Upper lobe of left lung (tissue), 6 donors: Measurements from ENCODE around the gene TMPRSS12. TPM values are rescaled to one million over a fixed set of nuclear protein-coding genes. Genes with fewer than 3 reads are reported as not detected.
A peak's percentile ranks its signal among the peaks of the same experiment; 100 is the strongest.
"Not testable (repeated sequence)": the region's sequence is repeated elsewhere in the genome, so short reads cannot be mapped to it uniquely, and the experiment has no call there.

Experiments used
- ATAC-seq, 2 donors: fragments of 200-7000 bp; cut with Tn5 transposase; one replicate each; pipeline ENCODE4 v1.9.1; 2022; ENCODE audit warnings: mild to moderate bottlenecking in 2 of 2, moderate library complexity in 2 of 2; ENCODE audit not compliant: low FRiP score in 2 of 2
- DNase-seq, 2 donors: peaks; one replicate each; pipeline ENCODE4 v3.0.0-alpha.2; 2019 to 2020
- H3K27ac ChIP-seq, 4 donors: fragments of 200-600 bp; sonication (generic); one replicate each; pipeline ENCODE4 v1.5.1; 2016 to 2019
- H3K27me3 ChIP-seq, 4 donors: fragments of 200-600 bp; sonication (generic); one replicate each; pipeline ENCODE4 v1.5.1; 2017 to 2019
- H3K36me3 ChIP-seq, 4 donors: fragments of 200-600 bp; sonication (generic); one replicate each; pipeline ENCODE4 v1.5.1; 2016 to 2019
- H3K4me1 ChIP-seq, 4 donors: fragments of 200-600 bp; sonication (generic); one replicate each; pipeline ENCODE4 v1.5.1; 2018 to 2019
- H3K4me3 ChIP-seq, 4 donors: fragments of 200-600 bp; sonication (generic); one replicate each; pipeline ENCODE4 v1.5.1; 2017 to 2019; ENCODE audit warnings: mild to moderate bottlenecking in 2 of 4, moderate library complexity in 1 of 4
- H3K9me3 ChIP-seq, 4 donors: fragments of 200-600 bp; sonication (generic); one replicate each; pipeline ENCODE4 v1.5.1; 2018 to 2019
- CTCF ChIP-seq, 6 experiments: fragments of 450-650 bp in 4 of 6; fragments of 200-600 bp in 2 of 6; sonication (generic) in 2 of 6; IDR thresholded peaks; one replicate each; pipeline ENCODE4 v1.5.1; 2016 to 2019; ENCODE audit warnings: antibody characterized with exemption in 6 of 6
- EP300 ChIP-seq, 4 donors: sonication (generic); formaldehyde crosslinking; IDR thresholded peaks; one replicate each; pipeline ENCODE4 v1.5.1; 2017; ENCODE audit warnings: antibody characterized with exemption in 4 of 4, control low read depth in 2 of 4
- POLR2A ChIP-seq, 4 donors: fragments of 450-650 bp; IDR thresholded peaks; one replicate each; pipeline ENCODE4 v1.5.1; 2016 to 2017; ENCODE audit warnings: antibody characterized with exemption in 4 of 4, mild to moderate bottlenecking in 2 of 4
- POLR2AphosphoS5 ChIP-seq, 2 donors: sonication (generic); formaldehyde crosslinking; IDR thresholded peaks; one replicate each; pipeline ENCODE4 v1.5.1; 2017; ENCODE audit warnings: antibody characterized with exemption in 2 of 2
- WGBS, 2 donors: methylation state at CpG; one replicate each; pipeline ENCODE4 v1.1.5; 2017 to 2018; 5-methylcytosine and 5-hydroxymethylcytosine counted together
- total RNA-seq, 6 donors: library from RNA; depleted of rRNA in 4 of 6; stranded (reverse); fragments of >200 nt in 4 of 6; gene quantifications; one replicate each; pipeline versions ENCODE4 v1.1.0 to v1.2.1, GENCODE V29; 2016 to 2021
- donor health status: DM: no; HTN: no; CAD: no; lungs with moderate emphysema.
- donor health status: DM: no; HTN: yes; CAD: no; lungs with severe emphysema.

TMPRSS12 gene
- total RNA-seq, 6 donors from 2014 or later, result not detected

GRCh38 chr12:50925920-50926319 lies 83.2 kb downstream of the TMPRSS12 start:
- ATAC-seq (no peak), DNase-seq (no peak)
- Histone ChIP-seq H3K4me1 (peaks cover 23 to 57% (median 32%) of the 10 kb centered on the region in 4 donors), H3K27me3 (no peaks in the 10 kb centered on the region), H3K36me3 (peaks cover 7 to 13% (median 9%) of the 10 kb centered on the region in 4 donors), H3K9me3 (no peaks in the 10 kb centered on the region), H3K27ac (peak overlapping the region; percentile 83 to 89 (median 86)), H3K4me3 (peak overlapping the region; percentile 63 to 83 (median 70))
- TF ChIP-seq EP300 (IDR thresholded peaks at IDR 0.05) (no peak), CTCF (IDR thresholded peaks at IDR 0.05) (no peak), POLR2AphosphoS5 (IDR thresholded peaks at IDR 0.05) (no peak), POLR2A (IDR thresholded peaks at IDR 0.05) (no peak)
- WGBS, 2 donors, result 33 to 40% methylated on average over 1 of the region's 1 CpG

DNA sequence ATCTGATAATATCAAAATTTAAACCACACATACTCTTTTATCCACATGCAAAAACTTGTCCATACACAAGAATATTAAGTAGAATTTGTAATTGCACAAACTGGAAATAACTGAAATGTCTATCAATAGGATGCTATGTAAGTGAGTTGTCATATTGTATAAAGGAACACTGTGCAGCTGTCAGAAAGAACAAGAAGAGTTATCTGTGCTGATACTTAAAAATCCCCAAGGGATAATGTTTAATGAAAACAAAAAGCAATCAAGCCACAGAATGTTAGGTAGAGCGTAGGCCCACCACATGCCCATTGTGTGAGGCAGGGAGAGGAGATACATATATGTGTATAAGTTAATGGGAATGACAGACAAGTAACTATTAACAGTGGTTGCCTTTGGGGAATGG lies 83.7 kb downstream of the TMPRSS12 start:
- DNase-seq (no peak), ATAC-seq (no peak)
- Histone ChIP-seq H3K27me3 (no peaks in the 10 kb centered on the region), H3K9me3 (no peaks in the 10 kb centered on the region), H3K36me3 (peaks cover 7 to 18% (median 13%) of the 10 kb centered on the region in 4 donors), H3K4me1 (peaks cover 23 to 62% (median 34%) of the 10 kb centered on the region in 4 donors), H3K4me3 (peak overlapping the region; percentile 36 to 83 (median 70)), H3K27ac (peak overlapping the region; percentile 38 to 89 (median 86))
- 24 to 31% methylated on average over 1 of the region's 1 CpG for WGBS, 2 donors
- no peak for TF ChIP-seq POLR2A (IDR thresholded peaks at IDR 0.05)
- TF ChIP-seq POLR2AphosphoS5 (IDR thresholded peaks at IDR 0.05), result no peak
- TF ChIP-seq EP300 (IDR thresholded peaks at IDR 0.05), result no peak
- TF ChIP-seq CTCF (IDR thresholded peaks at IDR 0.05), result no peak

DNA sequence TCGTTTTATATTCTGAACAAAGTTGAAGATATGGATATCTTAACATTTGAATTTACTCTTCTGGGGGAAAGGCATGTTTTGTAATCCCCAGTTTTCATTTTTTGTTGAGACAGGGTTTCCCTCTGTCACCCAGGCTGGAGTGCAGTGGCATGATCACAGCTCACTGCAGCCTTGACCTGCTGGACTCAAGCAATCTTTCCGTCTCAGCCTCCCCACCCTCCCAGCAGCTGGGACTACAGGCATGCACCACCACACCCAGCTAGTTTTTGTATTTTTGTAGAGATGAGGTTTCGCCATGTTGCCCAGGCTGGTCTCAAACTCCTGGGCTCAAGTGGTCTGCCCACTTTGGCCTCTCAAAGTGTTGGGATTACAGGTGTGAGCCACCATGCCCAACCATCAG lies 84.2 kb downstream of the TMPRSS12 start:
- WGBS, 2 donors, result 21 to 23% methylated on average over 3 of the region's 3 CpGs

DNA sequence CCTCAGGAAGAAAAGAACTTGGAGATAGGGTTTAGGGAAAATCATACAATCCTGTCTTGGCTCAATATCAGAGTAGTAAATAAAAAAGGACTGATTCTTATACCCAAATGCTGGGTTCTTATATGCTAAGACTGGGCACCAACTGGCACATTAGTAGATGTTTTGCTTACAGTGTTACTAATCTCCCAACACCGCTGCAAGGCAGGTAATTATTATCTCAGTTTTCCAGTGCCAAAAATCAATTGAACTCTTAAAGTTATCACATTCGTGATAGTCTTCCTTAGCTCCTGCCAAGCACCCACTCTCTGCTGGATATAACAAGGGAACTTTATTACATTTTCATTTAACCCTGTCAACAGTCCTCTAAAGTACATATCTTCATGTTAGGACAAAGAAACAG lies 84.6 kb downstream of the TMPRSS12 start:
- Histone ChIP-seq H3K27ac (peak overlapping the region; percentile 38 to 89 (median 86)), H3K36me3 (peaks cover 7 to 21% (median 16%) of the 10 kb centered on the region in 4 donors), H3K27me3 (no peaks in the 10 kb centered on the region), H3K4me1 (peaks cover 19 to 68% (median 36%) of the 10 kb centered on the region in 4 donors), H3K4me3 (peak overlapping the region; percentile 36 to 83 (median 70)), H3K9me3 (no peaks in the 10 kb centered on the region)
- TF ChIP-seq CTCF (IDR thresholded peaks at IDR 0.05) (no peak), POLR2A (IDR thresholded peaks at IDR 0.05) (no peak), EP300 (IDR thresholded peaks at IDR 0.05) (no peak), POLR2AphosphoS5 (IDR thresholded peaks at IDR 0.05) (no peak)
- DNase-seq, result no peak
- 21 to 33% methylated on average over 2 of the region's 2 CpGs for WGBS, 2 donors
- ATAC-seq, result no peak

More for the DNA sequence above, 84.2 kb downstream of the TMPRSS12 start:
- TF ChIP-seq POLR2A (IDR thresholded peaks at IDR 0.05), result peak in 1 of 4 donors; percentile 13
- not testable (repeated sequence) for ATAC-seq, H3K9me3 ChIP-seq, H3K27me3 ChIP-seq, DNase-seq
- peak overlapping the region; percentile 38 to 89 (median 86) for H3K27ac ChIP-seq
- peaks cover 21 to 67% (median 37%) of the 10 kb centered on the region in 4 donors for H3K4me1 ChIP-seq
- H3K4me3 ChIP-seq, result peak overlapping the region; percentile 36 to 83 (median 70)
- peaks cover 7 to 19% (median 16%) of the 10 kb centered on the region in 4 donors for H3K36me3 ChIP-seq

DNA sequence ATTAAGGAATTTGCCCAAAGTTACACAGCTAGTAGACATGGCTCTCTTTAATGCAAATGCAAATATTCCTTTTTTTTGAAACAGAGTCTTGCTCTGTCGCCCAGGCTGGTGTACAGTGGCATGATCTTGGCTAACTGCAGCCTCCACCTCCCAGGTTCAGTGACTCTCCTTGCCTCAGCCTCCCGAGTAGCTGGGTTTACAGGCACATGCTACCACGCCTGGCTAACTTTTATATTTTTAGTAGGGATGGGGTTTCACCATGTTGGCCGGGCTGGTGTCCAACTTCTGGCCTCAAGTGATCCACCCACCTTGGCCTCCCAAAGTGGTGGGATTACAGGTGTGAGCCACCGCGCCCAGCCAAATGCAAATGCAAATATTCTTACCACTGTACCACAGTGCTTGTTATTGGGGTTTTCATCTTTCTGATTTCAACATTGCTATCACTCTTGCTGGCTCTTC lies 85.1 kb downstream of the TMPRSS12 start:
- Histone ChIP-seq H3K4me1 (peaks cover 15 to 68% (median 35%) of the 10 kb centered on the region in 4 donors), H3K27ac (peak overlapping the region; percentile 38 to 89 (median 86)), H3K36me3 (peaks cover 7 to 21% (median 16%) of the 10 kb centered on the region in 4 donors), H3K4me3 (peak overlapping the region in 3 of 4 donors; percentile 70 to 83 (median 70)), H3K27me3 (no peaks in the 10 kb centered on the region), H3K9me3 (no peaks in the 10 kb centered on the region)
- no peak for TF ChIP-seq POLR2AphosphoS5 (IDR thresholded peaks at IDR 0.05)
- TF ChIP-seq EP300 (IDR thresholded peaks at IDR 0.05), result no peak
- no peak for TF ChIP-seq CTCF (IDR thresholded peaks at IDR 0.05)
- TF ChIP-seq POLR2A (IDR thresholded peaks at IDR 0.05), result no peak
- ATAC-seq (no peak), DNase-seq (no peak)
- WGBS, 2 donors, result 70 to 82% methylated on average over 6 of the region's 6 CpGs
